Measurements from ENCODE around the gene FBH1.
"Not testable (repeated sequence)": the region's sequence is repeated elsewhere in the genome, so short reads cannot be mapped to it uniquely, and the experiment has no call there.

Gene FBH1
- total RNA-seq = 77.0 to 121 reads per million in 2 donors

DNA sequence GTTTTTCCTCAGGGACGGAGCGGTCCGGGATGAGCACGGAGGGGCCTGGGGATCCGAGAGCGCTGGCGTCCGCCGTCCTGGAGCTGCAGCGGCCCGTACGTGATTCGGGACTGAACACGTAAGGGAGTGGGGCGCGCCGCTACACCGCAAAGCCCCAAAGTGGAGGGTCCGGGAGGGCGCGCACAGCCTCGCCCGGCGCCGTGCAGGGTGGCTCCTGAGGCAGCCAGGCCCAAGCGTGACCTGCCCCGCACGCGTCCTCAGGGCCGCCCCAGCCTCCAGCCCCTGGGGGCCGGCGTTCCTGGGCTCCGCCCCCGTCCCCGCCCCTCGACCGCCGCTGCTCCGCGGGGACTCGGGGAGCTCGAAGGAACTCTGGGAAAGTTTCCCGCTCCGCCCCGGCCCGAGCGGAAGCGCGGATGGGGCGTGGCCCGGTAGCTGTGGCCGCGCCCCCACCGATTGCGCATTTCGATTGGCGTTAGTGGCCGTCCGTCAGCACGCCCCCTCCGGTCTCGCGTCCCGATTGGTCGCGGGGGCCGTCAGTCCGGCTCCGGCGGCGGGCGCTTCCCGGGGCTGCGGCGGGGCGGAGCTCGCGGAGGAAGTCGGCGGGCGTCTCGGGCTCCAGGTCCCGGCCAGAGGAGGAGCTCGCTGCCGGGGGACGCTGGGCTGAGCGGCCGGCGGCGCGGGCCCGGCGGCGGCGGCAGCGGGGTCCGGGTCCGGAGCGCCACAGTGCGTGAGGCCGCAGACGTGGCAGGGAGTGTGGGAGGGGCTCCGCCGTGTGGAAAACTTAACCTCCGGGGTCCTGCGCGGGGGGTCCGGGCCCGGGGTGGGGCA lies at the start of gene FBH1, which contains the start of gene ANKRD16:
Gene FBH1, plus strand, starts transcription at position 620 of the 828 bp plus-strand sequence. Its CDS starts 103 bp downstream, at position 723.
Gene ANKRD16, minus strand, starts transcription at position 270 of the 828 bp plus-strand sequence. CDS start 539 bp downstream, outside the sequence.
- peak; percentile 97 for DNase-seq

DNA sequence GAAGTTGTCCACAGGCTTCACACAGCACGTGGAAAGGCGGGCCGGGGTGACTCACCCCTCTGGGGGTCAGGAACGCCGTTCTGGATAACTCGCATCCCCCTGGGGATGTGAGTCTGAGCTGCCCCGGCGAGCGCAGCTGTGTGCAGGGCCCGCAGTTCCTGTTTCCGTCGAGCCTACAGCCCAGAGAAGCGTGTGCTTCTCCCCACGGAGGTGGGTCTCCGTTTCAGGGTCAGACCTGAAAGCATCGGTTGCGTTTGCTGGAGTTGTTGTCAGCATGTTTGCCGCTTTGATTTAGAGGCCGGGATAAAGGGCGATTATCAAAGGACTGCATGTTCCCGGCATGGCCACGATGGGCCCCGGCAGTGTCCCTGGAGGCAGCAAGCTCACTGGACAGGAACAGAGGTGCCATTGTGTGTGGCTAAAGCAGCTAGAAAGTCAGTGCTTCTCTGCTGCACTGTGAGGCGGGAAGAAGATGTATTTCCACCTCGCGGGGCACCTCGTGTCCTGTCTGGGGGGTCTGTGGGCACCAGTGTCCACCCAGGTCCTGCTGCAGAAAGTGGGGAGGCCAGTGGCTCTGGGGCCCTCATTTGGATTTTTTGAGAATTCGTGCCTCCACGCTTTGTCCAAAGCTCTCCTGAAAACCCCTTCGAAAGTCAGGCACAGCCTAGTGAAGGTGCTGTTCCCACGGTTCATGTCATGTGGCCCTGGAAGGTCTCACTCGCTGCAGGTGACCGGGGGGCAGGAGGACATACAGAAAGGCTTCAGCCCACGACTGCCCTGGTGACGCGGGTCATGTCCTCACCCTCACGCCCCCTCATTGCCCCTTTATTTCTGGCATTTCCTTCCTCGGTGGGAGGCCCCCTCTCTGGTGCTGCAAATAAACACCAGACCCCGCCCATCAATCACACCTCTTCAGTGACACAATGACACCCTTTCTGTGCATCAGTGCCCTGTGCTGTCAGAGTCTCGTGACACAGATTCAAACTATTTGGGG lies 49.4 kb upstream of the FBH1 start:
- no peak for DNase-seq

DNA sequence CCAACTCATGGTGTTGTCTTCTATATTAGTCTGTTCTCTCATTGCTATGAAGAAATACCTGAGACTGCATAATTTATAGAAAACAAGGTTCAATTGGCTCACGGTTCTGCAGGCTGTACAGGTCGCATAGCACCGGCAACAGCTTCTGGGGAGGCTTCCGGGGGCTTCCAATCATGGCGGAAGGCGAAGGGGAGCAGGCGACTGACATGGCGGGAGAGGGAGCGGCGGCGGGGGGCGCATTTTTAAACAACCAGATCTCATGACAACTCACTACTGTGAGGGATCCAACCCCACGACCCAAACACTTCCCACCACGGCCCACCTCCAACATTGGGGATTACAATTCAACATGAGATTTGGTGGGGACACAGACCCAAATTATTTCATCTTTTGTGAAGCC lies 48.1 kb upstream of the FBH1 start:
- no peak for DNase-seq

DNA sequence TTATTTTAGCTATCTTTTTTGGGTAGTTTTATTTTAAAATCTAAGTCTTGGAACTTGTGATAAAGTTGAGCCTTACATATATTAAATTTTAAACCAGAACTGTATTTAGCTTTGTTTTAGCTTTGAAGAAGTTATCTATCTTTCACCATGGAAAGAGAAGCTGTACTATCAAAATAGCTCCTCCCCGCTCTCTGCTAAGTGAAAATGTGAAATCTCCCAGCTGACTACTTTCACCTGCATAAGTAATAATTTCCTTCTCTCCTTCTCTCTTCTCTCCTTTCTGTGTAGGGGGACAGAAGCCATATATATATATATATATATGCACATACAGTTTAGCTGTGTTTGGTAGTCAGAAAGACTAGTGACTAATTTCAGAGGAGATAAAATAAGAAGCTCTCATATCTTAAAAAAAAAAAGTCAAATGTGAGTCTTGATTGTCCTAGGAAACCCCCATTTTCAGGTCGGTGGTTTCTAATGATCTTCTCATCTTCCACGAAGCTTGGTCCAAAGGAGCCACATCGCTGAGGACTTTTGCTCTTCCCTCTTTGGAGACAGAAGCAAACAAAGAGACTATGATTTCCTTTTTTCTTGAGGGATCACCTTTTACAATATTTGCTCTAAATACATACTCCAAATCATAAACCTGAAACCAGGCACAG lies 46.2 kb upstream of the FBH1 start:
- DNase-seq = no peak

DNA sequence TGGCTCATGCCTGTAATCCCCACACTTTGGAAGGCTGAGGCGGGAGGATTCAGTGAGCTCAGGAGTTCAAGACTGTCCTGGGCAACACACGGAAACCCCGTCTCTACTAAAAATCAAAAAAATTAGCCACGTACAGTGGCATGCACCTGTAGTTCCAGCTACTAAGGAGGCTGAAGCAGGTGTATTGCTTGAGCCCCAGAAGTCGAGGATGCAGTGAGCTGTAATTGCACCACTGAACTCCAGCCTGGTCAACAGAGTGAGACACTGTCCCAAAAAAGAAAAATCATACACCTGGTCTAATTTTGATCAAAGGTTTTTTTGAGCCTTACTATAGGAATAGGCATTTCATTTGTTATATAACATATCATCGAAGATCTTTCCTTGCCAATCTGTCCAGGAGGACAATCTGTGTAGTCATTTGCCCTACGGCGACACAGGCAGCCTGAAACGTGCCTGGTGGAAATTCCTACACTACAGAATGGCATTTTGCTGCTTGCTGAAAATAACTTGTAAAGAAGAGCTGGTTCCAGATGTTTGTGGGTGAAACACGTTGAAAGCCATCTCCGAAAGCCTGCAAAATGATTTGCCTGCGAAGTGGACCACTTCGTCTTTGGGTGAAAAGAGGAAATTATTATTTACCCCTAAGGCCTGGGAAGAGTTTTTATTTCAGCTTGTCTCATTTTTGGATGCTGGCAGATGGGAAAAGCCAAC lies 45.5 kb upstream of the FBH1 start:
- DNase-seq = no peak

DNA sequence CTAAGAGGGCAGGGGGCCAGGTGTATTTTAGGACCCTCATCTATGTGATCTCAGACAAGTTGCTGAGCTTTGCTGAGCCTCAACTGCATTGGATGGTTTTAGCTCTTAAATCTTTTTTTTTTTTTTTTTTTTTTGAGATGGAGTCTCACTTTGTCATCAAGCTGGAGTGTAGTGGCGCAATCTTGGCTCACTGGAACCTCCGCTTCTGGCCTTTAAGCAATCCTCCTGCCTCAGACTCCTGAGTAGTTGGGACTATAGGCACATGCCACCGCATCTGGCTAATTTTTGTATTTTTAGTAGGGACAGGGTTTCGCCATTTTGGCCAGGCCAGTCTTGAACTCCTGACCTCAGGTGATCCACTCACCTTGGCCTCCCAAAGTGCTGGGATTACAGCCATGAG lies 43.4 kb upstream of the FBH1 start:
- DNase-seq = not testable (repeated sequence)

DNA sequence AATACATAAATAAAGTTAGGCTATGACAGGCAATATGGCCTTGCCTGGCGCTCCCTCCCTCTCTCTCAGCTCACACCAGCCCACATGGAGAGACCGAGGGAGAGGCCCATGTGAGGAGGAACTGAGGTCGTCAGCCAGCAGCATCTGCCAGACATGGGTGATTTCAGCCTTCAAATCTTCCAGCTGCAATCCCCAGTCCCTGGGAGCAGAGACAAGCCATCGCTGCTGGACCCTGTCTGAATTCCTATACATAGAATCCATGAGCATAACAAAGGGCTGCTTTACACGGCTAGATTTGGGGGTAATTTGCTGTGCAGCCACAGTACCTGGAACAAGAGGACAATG lies 35.9 kb upstream of the FBH1 start:
- no peak for DNase-seq

DNA sequence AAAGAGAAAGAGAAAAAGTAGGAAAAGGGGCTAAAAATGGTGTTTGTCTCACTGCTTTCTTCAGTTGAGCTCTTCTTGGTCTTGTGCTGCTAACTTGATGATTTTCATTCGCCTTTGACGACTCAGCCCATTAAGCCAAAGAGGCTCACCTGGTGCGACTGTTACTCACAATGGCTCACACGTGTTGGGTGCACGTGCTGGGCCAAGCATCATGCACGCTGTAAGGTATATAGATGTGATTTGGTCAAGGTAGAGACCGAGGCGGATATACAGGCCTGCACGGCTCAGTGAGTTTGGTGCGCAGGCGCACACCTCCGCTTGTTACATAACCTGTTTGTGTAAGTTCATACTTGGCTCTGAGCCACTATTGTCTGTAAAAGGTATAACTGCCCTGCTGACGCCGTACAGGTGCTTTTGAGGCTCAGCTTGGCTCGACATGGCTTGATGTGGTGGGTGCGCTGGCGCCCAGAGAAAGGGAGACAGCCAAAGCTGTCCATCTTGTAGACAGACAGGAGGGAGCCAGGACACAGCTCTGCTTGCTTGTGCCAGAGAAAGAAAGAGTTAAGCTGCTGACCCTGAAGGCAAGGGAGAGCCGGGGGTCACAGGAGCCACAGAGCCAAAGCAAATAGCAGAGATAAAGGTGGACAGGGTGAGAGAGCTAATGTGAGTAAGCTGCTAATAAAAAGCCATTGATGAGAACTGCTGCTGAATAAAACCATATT lies 33.9 kb upstream of the FBH1 start:
- DNase-seq = no peak

DNA sequence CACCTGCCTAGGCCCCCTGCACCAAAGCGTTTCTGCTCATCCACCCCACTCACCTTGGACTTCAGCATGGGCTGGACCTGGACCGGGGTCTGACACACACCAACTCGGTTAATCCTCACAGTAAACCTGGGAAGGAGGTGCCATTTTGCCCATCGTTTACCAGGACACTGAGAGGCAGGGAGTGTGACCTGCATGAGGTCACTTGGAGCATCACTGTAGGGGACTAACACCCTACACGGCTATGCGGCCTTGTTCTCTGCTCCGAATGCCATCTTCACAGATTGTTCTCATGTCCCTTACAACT lies 33.4 kb upstream of the FBH1 start:
- no peak for DNase-seq

DNA sequence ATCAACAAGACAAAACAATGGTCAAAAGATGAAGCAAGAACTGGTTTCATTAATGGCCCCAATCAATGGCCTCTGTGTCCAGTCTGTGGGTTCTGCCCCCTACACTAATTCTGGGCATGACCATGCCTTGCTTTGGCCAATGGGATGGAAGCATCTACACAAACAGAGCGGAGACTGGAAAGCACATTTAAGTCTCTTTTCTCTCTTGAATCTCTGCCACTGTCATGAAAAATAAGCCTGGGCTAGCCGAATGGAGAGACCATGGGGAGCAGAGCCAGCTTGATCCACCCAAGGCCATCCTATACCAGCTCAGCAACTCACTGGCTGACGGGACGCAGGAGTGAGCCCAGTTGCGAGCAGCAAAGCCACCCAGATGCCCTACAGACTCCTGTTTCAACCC lies 31.2 kb upstream of the FBH1 start:
- no peak for DNase-seq

DNA sequence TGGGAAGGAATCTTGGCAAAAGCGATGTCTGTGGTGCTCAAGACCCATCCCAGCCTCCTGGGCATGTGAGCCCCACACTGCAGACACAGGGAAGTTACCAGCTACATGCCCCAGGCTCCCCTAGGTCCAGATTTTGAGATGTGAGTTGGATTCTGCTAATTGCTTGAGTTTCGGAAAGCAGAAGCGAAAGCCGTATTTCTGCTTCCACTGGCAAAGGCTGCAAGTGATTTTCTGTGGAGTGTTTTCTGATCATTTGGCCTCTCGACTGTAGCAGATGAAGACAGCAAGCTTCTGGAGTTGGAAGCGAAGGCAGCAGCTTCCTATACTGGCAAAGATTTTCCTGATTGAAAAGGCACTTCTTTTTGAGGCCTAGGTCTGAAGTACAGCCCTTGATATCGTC lies 30.0 kb upstream of the FBH1 start:
- DNase-seq = no peak

DNA sequence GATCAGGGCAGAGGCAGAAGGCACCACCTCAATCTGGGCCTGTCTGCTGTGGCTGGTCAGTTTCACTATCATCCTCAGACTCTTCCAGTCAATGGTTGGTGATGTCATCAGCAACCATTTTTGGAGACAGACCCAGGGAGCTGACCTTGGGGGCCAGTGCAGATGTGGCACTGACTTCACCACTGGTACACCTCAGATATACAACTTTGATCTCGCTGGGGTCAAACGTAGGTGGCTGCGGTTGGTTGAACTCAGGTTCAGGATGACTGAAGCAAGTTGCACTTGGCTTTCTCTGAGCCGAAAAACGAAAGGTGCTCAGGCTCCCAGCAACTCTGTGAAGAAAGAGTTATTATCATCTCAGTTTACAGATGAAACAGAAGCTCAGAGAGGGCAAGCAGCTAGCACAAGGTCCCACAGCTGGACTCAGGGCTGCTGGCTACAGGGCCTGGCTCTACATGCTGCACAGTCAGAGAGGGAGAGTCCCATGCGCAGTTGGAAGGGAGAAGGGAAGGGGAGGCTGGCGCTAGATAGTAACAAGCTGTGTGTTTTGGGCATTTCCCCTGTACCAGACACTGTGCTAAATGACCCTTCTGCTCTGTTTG lies 27.6 kb upstream of the FBH1 start:
- DNase-seq = no peak

DNA sequence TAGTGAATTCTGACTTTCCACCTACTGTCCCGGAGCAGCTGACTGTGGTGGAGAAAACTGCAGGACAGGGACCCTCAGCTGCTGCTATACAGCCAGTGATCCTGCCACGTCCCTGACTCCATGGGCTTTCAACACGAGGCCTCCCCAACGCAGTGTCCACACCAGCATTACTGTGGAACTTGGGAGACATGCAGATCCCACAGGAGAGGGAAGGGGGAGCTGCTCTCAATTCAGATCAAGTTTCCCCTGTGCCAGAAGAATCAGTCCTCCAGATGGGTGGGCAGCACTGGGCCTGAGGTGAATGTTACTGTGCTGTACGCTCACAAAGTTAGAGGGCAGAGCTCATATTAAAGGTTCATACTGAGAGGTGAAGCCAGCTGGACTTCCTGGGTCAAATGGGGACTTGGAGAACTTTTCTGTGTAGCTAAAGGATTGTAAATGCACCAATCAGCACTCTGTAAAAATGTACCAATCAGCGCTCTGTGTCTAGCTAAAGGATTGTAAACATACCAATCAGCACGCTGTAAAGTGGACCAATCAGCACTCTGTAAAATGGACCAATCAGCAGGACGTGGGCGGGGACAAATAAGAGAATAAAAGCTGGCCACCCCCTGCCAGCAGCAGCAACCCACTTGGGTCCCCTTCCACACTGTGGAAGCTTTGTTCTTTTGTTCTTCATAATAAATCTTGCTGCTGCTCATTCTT lies 26.9 kb upstream of the FBH1 start:
- DNase-seq = not testable (repeated sequence)

DNA sequence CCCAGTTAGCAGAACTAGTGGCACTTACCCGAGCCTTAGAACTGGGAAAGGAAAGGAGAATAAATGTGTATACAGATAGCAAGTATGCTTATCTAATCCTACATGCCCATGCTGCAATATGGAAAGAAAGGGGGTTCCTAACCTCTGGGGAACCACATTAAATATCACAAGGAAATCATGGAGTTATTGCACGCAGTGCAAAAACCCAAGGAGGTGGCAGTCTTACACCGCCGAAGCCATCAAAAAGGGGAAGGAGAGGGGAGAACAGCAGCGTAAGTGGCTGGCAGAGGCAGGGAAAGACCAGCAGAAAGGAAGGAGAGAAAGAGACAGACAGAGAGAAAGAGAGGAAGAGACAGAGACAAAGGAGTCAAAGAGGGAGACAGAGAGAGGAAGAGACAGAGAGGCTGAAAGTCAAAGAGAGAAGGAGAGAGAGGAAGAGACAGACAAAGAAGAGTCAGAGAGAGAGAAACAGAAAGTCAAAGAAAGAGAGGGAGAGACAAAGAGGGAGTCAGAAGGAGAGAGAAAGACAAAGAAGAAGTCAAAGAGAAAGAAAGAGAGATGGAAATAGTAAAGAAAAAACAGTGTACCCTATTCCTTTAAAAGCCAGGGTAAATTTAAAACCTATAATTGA lies 23.5 kb upstream of the FBH1 start:
- DNase-seq = not testable (repeated sequence)

DNA sequence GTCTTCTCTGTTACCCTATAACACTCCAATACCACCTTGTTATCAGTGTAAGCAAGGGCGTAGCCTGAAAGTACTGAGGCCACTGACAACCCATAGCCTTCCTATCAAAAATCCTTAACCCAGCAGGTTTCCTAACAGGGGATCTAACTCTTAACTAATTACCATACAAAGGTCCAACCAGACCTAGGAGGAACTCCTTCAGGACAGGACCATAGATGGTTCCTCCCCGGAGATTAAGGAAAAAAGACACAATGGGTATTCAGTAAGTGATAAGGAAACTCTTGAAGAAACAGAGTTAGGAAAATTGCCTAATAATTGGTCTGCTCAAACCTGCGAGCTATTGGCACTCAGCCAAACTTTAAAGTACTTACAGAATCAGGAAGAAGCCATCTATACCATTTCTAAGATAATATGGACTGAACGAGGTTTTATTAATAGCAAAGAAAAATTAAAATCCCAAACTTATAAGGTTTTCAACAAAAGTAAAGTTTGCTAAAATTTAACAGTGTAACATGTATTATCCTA lies 22.9 kb upstream of the FBH1 start:
- not testable (repeated sequence) for DNase-seq

DNA sequence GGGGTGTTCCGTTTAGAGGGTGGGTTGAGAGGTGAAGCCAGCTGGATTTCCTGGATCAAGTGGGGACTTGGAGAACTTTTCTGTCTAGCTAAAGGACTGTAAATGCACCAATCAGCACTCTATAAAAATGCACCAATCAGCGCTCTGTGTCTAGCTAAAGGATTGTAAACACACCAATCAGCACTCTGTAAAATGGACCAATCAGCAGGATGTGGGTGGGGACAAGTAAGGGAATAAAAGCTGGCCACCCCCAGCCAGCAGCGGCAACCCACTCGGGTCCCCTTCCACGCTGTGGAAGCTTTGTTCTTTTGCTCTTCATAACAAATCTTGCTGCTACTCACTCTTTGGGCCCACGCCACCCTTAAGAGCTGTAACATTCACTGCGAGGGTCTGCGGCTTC lies 21.7 kb upstream of the FBH1 start:
- DNase-seq = not testable (repeated sequence)

DNA sequence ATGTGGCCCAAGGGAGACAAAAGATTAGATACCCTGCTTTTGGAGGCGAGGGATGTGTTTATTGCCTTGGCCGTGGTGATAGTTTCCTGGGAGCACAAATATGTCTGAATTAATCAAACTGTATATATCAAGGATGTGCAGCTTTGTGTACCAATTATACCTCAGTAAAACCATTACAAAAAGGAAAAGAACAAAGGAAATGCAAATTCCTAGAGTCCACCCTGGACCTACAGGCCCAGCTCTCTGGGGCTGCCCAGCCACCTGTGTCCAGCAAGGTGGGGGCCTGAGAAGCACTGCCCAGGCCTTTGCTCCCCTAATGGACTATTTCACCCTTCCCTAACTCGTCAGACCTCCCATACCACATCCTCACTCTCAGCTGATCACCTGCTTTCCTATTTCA lies 20.9 kb upstream of the FBH1 start:
- no peak for DNase-seq

DNA sequence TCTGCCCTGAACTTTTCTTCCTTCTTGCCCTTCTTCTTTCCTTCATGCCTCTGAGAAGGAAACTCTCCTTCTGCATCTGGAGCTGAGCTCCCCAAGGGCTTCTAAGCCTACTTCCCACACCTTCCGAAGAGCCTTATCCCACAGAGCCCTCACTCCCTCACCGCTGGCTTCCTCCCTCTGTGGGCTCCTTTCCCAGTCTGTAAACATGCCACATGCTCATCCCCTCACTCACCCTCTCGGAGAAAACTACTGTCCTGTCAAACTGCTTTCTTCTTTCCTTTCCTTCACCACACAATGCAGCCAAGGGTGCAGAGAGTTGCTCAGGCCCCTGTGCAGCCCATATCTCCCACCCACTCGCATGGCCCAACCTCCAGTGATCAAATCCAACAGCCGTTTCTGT lies 18.4 kb upstream of the FBH1 start:
- DNase-seq = no peak

DNA sequence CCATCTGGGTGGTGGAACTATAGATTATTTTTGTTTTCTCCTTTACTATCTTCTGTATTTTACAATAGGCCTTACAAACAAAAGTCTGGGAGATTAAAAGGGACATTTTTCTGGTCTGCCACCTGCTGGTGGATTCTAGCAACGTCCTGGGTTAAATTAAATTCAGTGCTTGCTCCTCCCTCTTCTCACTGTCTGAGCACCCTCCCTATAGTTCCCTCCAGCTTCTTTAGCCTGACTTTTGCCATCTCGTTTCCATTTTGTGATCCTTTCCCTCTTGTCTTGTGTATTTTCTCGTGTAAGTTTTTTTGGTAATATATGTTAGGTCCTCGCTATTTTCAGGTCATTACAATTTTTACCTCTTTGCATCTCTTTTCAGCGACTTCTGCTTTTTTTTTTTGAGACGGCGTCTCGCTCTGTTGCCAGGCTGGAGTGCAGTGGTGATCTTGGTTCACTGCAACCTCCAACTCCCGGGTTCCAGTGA lies 16.5 kb upstream of the FBH1 start:
- peak; percentile 48 for DNase-seq

Data from T-helper 9 cell (primary cell).